ENCODE results near the gene NELFE. TPM values are rescaled to one million over a fixed set of nuclear protein-coding genes. Genes with fewer than 3 reads are reported as not detected.

NELFE gene
- total RNA-seq, 2 experiments from 2014 or later: 76.1 to 94.8 TPM

DNA sequence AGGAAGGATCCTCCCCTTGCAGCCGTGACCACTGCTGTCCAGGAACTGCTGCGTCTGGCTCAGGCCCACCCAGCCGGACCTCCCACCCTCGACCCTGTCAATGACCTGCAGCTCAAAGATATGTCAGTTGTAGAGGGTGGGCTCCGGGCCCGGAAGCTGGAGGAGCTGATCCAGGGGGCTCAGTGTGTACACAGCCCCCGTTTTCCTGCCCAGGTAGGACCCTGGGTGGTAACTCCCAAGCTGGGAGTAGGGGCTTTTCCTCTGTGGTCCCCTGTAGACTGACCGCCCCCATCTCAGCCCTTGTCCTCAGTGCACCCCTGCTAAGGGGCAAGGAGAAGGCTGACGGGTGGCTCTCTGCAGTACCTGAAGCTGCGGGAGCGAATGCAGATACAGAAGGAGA is 9.6 kb upstream of the NELFE start:
- Histone ChIP-seq H3K4me1 (ENCODE audit: insufficient read depth, low read length, poor library complexity, severe bottlenecking) (peaks cover 22% of the 10 kb centered on the region), H3K4me2 (ENCODE audit: low read length) (no peak overlapping the region), H2AFZ (ENCODE audit: low read length) (no peak overlapping the region), H3K9me3 (ENCODE audit: low read length) (no peaks in the 10 kb centered on the region), H3K27ac (ENCODE audit: low read depth, low read length, poor library complexity, severe bottlenecking) (no peak overlapping the region), H4K20me1 (ENCODE audit: insufficient read depth, low read length) (no peaks in the 10 kb centered on the region), H3K4me3 (ENCODE audit: low read depth, low read length, poor library complexity, severe bottlenecking) (no peak overlapping the region), H3K9me2 (ENCODE audit: insufficient read depth, low read length) (no peaks in the 10 kb centered on the region), H3K36me3 (ENCODE audit: insufficient read depth, low read length) (peaks cover 68% of the 10 kb centered on the region), H3K79me2 (ENCODE audit: insufficient read depth, low read depth, low read length) (peaks cover 16% of the 10 kb centered on the region; the same call in 1 of the 2 replicates)
- ChIA-PET POLR2A (no interaction called here), CTCF (ENCODE audit: unreplicated experiment) (no interaction called here)
- TF ChIP-seq CTCF (conservative IDR thresholded peaks at IDR 0.05; ENCODE audit: low read length) (no peak), EZH2phosphoT487 (IDR thresholded peaks at IDR 0.05; ENCODE audit: borderline replicate concordance, low read depth, low read length) (no peak)
- intact Hi-C loops (cut with micrococcal nuclease; ENCODE audit: unreplicated experiment): no loop called here
- DNase-seq (ENCODE audit: low spot score): no peak
- no TSS peak for BruUV-seq (replicated peaks)

- Histone ChIP-seq H4K20me1 (ENCODE audit: insufficient read depth, low read length) (no peaks in the 10 kb centered on the region), H3K9me3 (ENCODE audit: low read length) (no peaks in the 10 kb centered on the region), H3K79me2 (ENCODE audit: insufficient read depth, low read depth, low read length) (peaks cover 12% of the 10 kb centered on the region; the same call in 1 of the 2 replicates), H3K4me3 (ENCODE audit: low read depth, low read length, poor library complexity, severe bottlenecking) (no peak overlapping the region), H3K36me3 (ENCODE audit: insufficient read depth, low read length) (peaks cover 72% of the 10 kb centered on the region), H3K4me1 (ENCODE audit: insufficient read depth, low read length, poor library complexity, severe bottlenecking) (peaks cover 18% of the 10 kb centered on the region), H3K9me2 (ENCODE audit: insufficient read depth, low read length) (no peaks in the 10 kb centered on the region), H2AFZ (ENCODE audit: low read length) (no peak overlapping the region), H3K27ac (ENCODE audit: low read depth, low read length, poor library complexity, severe bottlenecking) (no peak overlapping the region), H3K4me2 (ENCODE audit: low read length) (no peak overlapping the region)
- POLR2A ChIA-PET: interaction anchor here (1.0 kb wide), 1 partner anchor 227 kb away, joined by 4 read pairs; no protein-coding TSS in a partner anchor
- TF ChIP-seq EZH2phosphoT487 (IDR thresholded peaks at IDR 0.05; ENCODE audit: borderline replicate concordance, low read depth, low read length) (no peak), CTCF (conservative IDR thresholded peaks at IDR 0.05; ENCODE audit: low read length) (no peak)
- intact Hi-C loops (cut with micrococcal nuclease; ENCODE audit: unreplicated experiment): no loop called here
- DNase-seq (ENCODE audit: low spot score): no peak
- CTCF ChIA-PET (ENCODE audit: unreplicated experiment): no interaction called here
- no TSS peak for BruUV-seq (replicated peaks)
Observed at GRCh38 chr6:31967926-31968320, 9.2 kb upstream of the NELFE start.

DNA sequence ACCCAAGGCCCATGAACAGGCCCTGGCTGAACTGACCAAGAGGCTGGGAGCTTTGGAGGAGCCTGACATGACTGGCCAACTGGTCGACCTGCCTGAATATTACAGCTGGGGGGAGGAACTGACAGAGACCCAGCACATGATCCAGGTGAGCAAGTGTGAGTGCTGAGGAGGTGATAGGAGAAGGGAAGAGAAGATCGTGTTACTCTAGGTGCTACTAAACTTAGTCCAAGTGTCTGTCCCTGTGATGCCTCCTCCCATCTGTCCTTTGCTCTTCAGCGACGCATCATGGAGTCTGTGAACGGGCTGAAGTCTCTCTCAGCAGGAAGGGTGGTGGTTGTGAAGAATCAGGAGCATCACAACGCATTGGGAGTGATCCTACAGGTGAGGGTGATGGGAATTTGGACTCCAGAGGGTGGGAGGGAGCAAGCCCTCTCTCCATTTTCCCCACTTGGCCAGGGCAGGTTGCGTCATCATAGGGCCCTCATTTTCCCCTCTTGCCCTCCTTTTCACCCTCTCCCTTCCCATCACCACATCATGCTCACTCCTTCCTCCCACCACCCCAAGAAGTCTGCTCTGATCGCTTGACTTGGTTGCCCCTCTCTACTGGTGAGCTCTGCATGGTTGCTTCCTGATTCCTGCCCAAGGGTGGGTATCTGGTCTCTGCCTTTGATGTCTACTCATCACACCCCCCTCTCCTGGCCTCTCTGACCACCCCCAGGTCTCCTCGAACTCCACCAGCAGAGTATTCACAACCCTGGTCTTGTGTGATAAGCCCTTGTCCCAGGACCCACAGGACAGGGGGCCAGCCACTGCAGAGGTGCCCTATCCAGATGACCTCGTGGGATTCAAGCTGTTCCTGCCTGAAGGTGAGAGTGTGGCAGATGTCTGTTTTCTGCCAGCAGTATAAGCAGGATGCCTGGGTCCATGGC is 8.5 kb upstream of the NELFE start:
- Histone ChIP-seq H3K9me2 (ENCODE audit: insufficient read depth, low read length) (no peaks in the 10 kb centered on the region), H3K27ac (ENCODE audit: low read depth, low read length, poor library complexity, severe bottlenecking) (no peak overlapping the region), H4K20me1 (ENCODE audit: insufficient read depth, low read length) (no peaks in the 10 kb centered on the region), H3K36me3 (ENCODE audit: insufficient read depth, low read length) (peaks cover 78% of the 10 kb centered on the region), H2AFZ (ENCODE audit: low read length) (no peak overlapping the region), H3K79me2 (ENCODE audit: insufficient read depth, low read depth, low read length) (peaks cover 8% of the 10 kb centered on the region; the same call in 1 of the 2 replicates), H3K4me3 (ENCODE audit: low read depth, low read length, poor library complexity, severe bottlenecking) (no peak overlapping the region), H3K4me2 (ENCODE audit: low read length) (no peak overlapping the region), H3K4me1 (ENCODE audit: insufficient read depth, low read length, poor library complexity, severe bottlenecking) (peaks cover 16% of the 10 kb centered on the region), H3K9me3 (ENCODE audit: low read length) (no peaks in the 10 kb centered on the region)
- POLR2A ChIA-PET: interaction anchor here (0.5 to 1.0 kb wide), 2 partner anchors 227 to 799 kb away, joined by 4 read pairs; no protein-coding TSS in a partner anchor
- TF ChIP-seq CTCF (conservative IDR thresholded peaks at IDR 0.05; ENCODE audit: low read length) (no peak), EZH2phosphoT487 (IDR thresholded peaks at IDR 0.05; ENCODE audit: borderline replicate concordance, low read depth, low read length) (no peak)
- BruUV-seq (replicated peaks): no TSS peak
- no peak for DNase-seq (ENCODE audit: low spot score)
- intact Hi-C loops (cut with micrococcal nuclease; ENCODE audit: unreplicated experiment): no loop called here
- CTCF ChIA-PET (ENCODE audit: unreplicated experiment): no interaction called here
